GM18507 (cell line): Measurements from ENCODE around the gene CAPN11.
"Not testable (repeated sequence)": the region's sequence is repeated elsewhere in the genome, so short reads cannot be mapped to it uniquely, and the experiment has no call there.

Experiments
- DNase-seq: peaks from one replicate; pipeline ENCODE4 v3.0.0; 2011; ENCODE audit warnings: low read depth; ENCODE audit not compliant: insufficient read length; ENCODE audit errors: extremely low spot score
- FAIRE-seq: peaks from 2 replicates; lab custom pipeline; 2011; peaks lifted over from hg19 to GRCh38; lab: Jason Lieb, UNC

The CAPN11 gene

GRCh38 chr6:44196351-44196750, 37.7 kb downstream of the CAPN11 start:
- not testable (repeated sequence) for FAIRE-seq, DNase-seq

DNA sequence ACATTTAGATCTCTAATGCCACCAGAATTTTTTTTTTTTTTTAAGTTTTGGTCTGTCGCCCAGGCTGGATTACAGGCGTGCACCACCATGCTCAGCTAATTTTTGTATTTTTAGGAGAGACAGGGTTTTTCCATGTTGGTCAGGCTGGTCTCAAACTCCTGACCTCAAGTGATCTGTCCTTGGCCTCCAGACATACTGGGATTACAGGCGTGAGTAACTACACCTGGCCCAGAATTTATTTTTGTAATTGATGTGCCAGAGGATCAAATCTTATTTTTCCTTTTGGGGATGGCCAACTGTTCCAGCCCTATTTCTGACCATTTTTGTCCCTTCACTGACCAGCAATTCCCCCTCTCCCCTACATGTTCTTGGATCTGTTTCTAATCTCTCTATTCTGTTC, 40.1 kb downstream of the CAPN11 start:
- FAIRE-seq (no peak), DNase-seq (no peak)

DNA sequence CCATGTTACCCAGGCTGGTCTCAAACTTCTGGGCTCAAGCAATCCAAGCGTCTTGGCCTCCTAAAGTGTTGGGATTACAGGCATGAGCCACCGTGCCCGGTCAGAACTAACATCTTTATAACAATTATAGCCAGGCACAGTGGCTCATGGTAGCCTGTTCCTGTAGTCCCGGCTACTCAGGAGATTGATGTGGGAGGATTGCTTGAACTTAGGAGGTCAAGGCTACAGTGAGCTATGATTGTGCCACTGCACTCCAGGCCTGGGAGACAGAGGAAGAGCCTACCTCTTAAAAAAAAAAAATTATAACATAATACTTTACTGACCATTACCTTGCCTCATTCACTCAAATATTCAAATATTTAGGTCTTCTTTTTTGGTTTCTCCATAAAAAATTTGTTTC, 41.3 kb downstream of the CAPN11 start:
- FAIRE-seq (no peak), DNase-seq (no peak)

DNA sequence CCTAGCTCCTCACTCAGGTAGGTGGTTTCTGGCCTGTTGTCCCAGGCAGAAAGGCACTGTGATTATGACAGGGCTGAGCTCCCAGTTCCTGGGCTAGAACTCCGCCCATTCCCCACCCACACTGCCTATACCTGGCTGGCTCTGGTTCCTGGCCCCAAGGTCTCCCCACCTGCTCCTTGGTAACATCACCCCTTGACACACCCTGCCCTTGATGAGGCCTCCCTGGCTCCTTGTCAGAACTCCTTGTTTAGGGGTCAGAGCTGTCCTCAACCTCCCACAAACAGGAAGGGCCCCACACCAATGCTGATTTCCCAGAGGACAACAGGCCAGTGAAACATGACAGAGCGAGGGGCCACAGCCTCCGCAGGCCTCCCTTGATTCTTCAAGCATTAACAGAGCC, 42.6 kb downstream of the CAPN11 start:
- DNase-seq (no peak), FAIRE-seq (no peak)

- no peak for DNase-seq
- FAIRE-seq, result no peak
These were observed 43.2 kb downstream of the CAPN11 start for GRCh38 chr6:44201638-44202303.

DNA sequence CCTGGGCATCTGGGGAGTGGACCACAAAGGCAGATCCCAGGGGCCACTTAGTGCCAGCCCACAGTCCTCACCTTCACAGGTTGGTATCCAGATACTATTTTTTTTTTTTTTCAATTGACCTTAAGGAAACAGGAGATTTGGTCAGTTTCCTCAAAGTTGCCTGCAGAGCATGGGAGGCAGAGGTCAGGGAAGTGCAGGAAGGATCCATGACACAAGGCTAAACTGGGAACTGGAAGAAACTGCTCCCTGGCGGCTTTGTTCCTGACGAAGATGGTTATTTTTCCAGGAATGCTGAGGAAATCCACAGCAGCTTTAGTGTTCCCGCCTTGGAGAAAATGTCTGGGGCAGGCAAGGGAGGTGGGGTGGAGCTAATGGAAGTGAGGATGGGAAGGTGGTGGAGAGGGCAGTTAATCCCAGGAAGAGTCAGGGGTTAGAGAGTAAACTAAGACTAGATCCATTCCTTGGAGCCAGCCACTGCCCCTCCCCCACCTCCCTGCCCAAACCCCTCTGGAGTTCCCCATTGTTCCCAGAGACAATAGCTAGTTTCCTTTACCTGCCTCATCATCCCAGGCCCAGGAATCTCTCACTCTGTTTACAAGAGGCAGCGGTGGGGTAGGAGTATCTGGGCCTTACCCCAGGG, 43.8 kb downstream of the CAPN11 start:
- no peak for DNase-seq
- no peak for FAIRE-seq

DNA sequence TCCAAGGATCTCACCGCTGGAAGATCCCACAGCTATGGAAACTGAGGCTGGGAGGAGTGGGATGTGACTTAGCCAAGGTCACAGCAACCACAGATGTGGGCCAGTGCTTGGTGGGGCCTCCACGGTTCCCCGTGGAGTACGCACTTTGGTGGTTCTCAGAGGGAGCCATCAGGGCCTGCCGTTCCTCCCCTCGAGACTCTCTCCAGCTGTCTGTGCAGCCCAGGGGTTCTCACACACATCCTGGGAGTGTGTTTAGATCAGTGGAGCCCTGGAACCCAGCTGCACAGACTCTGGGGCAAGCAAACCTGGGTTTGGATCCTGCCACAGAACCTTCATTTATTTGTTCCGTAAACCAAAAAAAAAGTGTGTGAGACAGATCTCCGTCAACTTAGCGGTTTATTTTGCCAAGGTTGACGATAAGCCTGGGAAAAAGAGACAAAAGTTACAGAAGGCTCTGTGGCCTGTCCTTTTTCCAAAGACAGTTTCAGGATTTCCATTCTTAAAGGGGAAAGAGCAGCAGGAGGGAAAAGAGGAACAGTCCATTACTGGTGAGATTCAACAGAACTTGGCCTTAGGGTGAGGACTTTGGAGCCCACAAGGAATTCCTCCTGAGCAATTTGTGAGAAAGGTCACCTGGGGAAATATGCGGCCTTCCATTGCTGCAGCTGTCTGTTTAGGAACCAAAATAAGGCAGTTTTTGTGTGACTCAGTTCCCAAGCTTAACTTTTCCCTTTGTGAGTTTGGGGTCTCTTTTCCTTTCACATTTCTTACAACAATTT, 44.5 kb downstream of the CAPN11 start:
- DNase-seq, result no peak
- no peak for FAIRE-seq

- DNase-seq (no peak), FAIRE-seq (no peak)
These were observed 45.3 kb downstream of the CAPN11 start for GRCh38 chr6:44203955-44204354.

DNA sequence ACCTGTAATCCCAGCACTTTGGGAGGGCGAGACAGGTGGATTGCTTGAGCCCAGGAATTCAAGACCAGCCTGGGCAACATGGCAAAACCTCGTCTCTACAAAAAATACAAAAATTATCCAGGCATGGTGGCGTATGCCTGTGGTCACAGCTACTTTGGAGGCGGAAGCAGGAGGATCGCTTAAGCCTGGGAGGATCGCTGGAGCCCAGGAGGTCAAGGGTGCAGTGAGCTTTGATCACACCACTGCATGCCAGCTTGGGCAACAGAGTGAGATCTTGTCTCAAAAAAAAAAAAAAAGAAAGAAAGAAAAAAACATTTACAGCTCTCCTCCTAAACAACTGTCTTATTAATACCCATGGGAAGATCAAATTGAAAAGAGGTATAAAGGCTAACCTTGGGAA, 49.3 kb downstream of the CAPN11 start:
- DNase-seq, result no peak
- no peak for FAIRE-seq

DNA sequence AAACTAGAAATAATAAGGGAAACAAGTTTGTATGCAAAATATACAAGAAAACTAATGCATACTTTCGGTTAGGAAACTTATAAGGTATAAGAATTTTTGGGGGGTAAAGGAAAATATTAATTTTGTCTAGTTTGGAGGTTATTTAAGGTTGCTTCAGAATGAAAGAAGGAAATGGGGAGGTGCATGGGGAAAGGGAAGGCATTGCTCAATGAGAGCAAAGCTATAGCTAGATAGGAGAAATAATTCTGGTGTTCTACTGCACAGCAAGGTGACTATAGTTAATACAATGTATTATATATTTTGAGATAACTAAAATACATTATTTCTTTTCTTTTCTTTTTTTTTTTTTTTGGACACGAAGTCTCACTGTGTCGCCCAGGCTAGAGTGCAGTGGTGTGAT, 52.7 kb downstream of the CAPN11 start:
- no peak for DNase-seq
- FAIRE-seq, result no peak

- DNase-seq, result no peak
- no peak for FAIRE-seq
These were observed 55.7 kb downstream of the CAPN11 start for GRCh38 chr6:44214307-44214706.

- DNase-seq, result no peak
- no peak for FAIRE-seq
These were observed 58.2 kb downstream of the CAPN11 start, which contains the start of gene MYMX for GRCh38 chr6:44216677-44217331. MYMX (plus strand) TSS chr6:44216926; CDS start chr6:44217472, 546 bp downstream.

- no peak for DNase-seq
- FAIRE-seq, result no peak
These were observed 58.9 kb downstream of the CAPN11 start for GRCh38 chr6:44217332-44218143.

GRCh38 chr6:44219053-44219814, 60.6 kb downstream of the CAPN11 start:
- DNase-seq, result peak; percentile 57

GRCh38 chr6:44219815-44220784, 61.5 kb downstream of the CAPN11 start:
- no peak for DNase-seq
- no peak for FAIRE-seq

More at GRCh38 chr6:44219053-44219814, 60.6 kb downstream of the CAPN11 start:
- FAIRE-seq, result peak; percentile 38

DNA sequence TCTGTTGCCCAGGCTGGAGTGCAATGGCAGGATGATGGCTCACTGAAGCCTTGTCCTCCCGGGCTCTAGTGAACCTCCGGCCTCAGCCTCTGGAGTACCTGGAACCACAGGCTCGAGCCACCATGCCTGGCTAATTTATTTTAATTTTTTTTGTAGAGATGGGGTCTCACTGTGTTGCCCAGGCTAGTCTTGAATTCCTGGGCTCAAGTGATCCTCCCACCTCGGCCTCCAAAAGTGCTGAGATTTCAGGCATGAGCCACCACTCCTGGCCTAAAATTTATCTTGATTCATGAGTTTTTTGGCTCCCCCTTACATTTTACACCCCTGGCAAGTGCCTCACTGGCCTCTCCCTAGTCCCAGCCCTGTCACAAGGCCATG, 62.3 kb downstream of the CAPN11 start:
- no peak for FAIRE-seq
- no peak for DNase-seq

DNA sequence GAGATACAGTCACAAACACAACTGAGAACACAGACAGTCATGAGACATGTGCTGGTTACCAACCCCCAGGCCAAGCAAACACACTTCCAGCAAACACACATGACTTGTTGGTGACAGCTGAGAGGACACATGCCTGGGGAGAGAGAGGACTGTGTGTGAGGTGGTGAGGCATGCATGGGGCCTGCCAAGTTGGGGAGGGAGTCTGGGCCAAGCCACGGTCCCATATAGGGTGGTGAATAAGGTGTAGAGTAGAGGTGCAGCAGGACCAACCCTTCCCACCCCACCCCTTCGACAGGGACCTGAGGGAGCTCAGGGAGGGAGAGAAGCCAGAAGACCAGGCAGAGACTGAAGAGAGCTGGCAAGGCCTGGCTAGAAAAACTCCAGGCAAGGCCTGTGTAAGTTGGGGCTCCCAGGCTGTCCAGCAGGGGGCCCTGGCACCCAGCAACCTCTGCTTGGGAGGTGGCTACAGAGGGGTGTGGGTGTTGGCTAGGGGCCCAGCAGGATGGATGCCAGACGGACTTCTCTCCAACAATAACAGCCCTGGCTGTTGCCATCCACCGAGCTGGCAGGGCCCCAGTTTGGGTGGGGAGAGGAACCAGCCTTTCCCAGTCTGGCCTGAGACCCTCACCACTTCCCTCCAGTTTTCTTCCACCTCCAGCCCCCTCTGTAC, 62.8 kb downstream of the CAPN11 start:
- DNase-seq, result peak; percentile 46
- peak; percentile 54 for FAIRE-seq
